ENCODE measurements around the gene RBM20.
"Not testable (repeated sequence)": the region's sequence is repeated elsewhere in the genome, so short reads cannot be mapped to it uniquely, and the experiment has no call there.

RBM20 gene

GRCh38 chr10:110625951-110626855 is 17.9 kb upstream of the RBM20 start:
- no peak for DNase-seq (ENCODE audit: low read depth)

GRCh38 chr10:110628161-110628560 is 16.0 kb upstream of the RBM20 start:
- DNase-seq (ENCODE audit: low read depth), result no peak

- DNase-seq (ENCODE audit: low read depth), result no peak
Observed at GRCh38 chr10:110629680-110630191, 14.4 kb upstream of the RBM20 start.

GRCh38 chr10:110631934-110632333 is 12.2 kb upstream of the RBM20 start:
- no peak for DNase-seq (ENCODE audit: low read depth)

GRCh38 chr10:110632591-110633215 is 11.4 kb upstream of the RBM20 start:
- peak; percentile 39 for DNase-seq (ENCODE audit: low read depth)

- DNase-seq (ENCODE audit: low read depth), result no peak
Observed at GRCh38 chr10:110634527-110635209, 9.5 kb upstream of the RBM20 start.

- no peak for DNase-seq (ENCODE audit: low read depth)
Observed at GRCh38 chr10:110636572-110636931, 7.6 kb upstream of the RBM20 start.

- DNase-seq (ENCODE audit: low read depth), result no peak
Observed at GRCh38 chr10:110636932-110637557, 7.1 kb upstream of the RBM20 start.

GRCh38 chr10:110637558-110638053 is 6.5 kb upstream of the RBM20 start:
- no peak for DNase-seq (ENCODE audit: low read depth)

GRCh38 chr10:110638319-110638718 is 5.8 kb upstream of the RBM20 start:
- DNase-seq (ENCODE audit: low read depth), result no peak

GRCh38 chr10:110639046-110639445 is 5.1 kb upstream of the RBM20 start:
- DNase-seq (ENCODE audit: low read depth), result not testable (repeated sequence)

GRCh38 chr10:110639858-110640257 is 4.3 kb upstream of the RBM20 start:
- not testable (repeated sequence) for DNase-seq (ENCODE audit: low read depth)

- DNase-seq (ENCODE audit: low read depth), result no peak
Observed at GRCh38 chr10:110641256-110641655, 2.9 kb upstream of the RBM20 start.

GRCh38 chr10:110642204-110643034 is 1.7 kb upstream of the RBM20 start:
- no peak for DNase-seq (ENCODE audit: low read depth)

GRCh38 chr10:110643035-110643652 is 992 bp upstream of the RBM20 start:
- DNase-seq (ENCODE audit: low read depth), result no peak

GRCh38 chr10:110644598-110645462 is 694 bp downstream of the RBM20 start:
- no peak for DNase-seq (ENCODE audit: low read depth)

GRCh38 chr10:110646417-110647135 is 2.4 kb downstream of the RBM20 start:
- no peak for DNase-seq (ENCODE audit: low read depth)

- no peak for DNase-seq (ENCODE audit: low read depth)
Observed at GRCh38 chr10:110647136-110647430, 2.9 kb downstream of the RBM20 start.

- no peak for DNase-seq (ENCODE audit: low read depth)
Observed at GRCh38 chr10:110648692-110649346, 4.7 kb downstream of the RBM20 start.
